ENCODE results near the gene SCN2B. TPM values are rescaled to one million over a fixed set of nuclear protein-coding genes. Genes with fewer than 3 reads are reported as not detected.
A peak's percentile ranks its signal among the peaks of the same experiment; 100 is the strongest.

Gene SCN2B
- total and polyA plus RNA-seq, 2 of the 13 experiments (the other 11 are each of a cell fraction or from before 2014, with no cell fraction given): 0.01 to 0.02 TPM

- TF ChIP-seq RORA (CRISPR knock-in tag; IDR thresholded peaks at IDR 0.05): no peak
- peak; percentile 67 for TF ChIP-seq HNF4A (CRISPR knock-in tag; IDR thresholded peaks at IDR 0.05)
- TF ChIP-seq ARNT2 (CRISPR knock-in tag; IDR thresholded peaks at IDR 0.05; ENCODE audit: low read depth): no peak
- no peak for TF ChIP-seq HOXD1 (CRISPR knock-in tag; IDR thresholded peaks at IDR 0.05)
- TF ChIP-seq, protein P1, sequence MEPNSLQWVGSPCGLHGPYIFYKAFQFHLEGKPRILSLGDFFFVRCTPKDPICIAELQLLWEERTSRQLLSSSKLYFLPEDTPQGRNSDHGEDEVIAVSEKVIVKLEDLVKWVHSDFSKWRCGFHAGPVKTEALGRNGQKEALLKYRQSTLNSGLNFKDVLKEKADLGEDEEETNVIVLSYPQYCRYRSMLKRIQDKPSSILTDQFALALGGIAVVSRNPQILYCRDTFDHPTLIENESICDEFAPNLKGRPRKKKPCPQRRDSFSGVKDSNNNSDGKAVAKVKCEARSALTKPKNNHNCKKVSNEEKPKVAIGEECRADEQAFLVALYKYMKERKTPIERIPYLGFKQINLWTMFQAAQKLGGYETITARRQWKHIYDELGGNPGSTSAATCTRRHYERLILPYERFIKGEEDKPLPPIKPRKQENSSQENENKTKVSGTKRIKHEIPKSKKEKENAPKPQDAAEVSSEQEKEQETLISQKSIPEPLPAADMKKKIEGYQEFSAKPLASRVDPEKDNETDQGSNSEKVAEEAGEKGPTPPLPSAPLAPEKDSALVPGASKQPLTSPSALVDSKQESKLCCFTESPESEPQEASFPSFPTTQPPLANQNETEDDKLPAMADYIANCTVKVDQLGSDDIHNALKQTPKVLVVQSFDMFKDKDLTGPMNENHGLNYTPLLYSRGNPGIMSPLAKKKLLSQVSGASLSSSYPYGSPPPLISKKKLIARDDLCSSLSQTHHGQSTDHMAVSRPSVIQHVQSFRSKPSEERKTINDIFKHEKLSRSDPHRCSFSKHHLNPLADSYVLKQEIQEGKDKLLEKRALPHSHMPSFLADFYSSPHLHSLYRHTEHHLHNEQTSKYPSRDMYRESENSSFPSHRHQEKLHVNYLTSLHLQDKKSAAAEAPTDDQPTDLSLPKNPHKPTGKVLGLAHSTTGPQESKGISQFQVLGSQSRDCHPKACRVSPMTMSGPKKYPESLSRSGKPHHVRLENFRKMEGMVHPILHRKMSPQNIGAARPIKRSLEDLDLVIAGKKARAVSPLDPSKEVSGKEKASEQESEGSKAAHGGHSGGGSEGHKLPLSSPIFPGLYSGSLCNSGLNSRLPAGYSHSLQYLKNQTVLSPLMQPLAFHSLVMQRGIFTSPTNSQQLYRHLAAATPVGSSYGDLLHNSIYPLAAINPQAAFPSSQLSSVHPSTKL (CRISPR knock-in tag; IDR thresholded peaks at IDR 0.05): peak; percentile 50; the same call in 1 of the 2 replicates
- no peak for TF ChIP-seq CHD4 (IDR thresholded peaks at IDR 0.05; ENCODE audit: borderline replicate concordance, low read length)
- no peak for TF ChIP-seq TAF1 (CRISPR knock-in tag; IDR thresholded peaks at IDR 0.05)
- TF ChIP-seq, protein P2, sequence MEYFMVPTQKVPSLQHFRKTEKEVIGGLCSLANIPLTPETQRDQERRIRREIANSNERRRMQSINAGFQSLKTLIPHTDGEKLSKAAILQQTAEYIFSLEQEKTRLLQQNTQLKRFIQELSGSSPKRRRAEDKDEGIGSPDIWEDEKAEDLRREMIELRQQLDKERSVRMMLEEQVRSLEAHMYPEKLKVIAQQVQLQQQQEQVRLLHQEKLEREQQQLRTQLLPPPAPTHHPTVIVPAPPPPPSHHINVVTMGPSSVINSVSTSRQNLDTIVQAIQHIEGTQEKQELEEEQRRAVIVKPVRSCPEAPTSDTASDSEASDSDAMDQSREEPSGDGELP (IDR thresholded peaks at IDR 0.05; ENCODE audit: borderline replicate concordance, low read depth): peak; percentile 18; the same call in 1 of the 2 replicates
- TF ChIP-seq FOSL1 (CRISPR knock-in tag; IDR thresholded peaks at IDR 0.05; ENCODE audit: borderline replicate concordance): peak; percentile 25; the same call in 1 of the 2 replicates
These were observed 37.3 kb upstream of the SCN2B start (continued) for GRCh38 chr11:118213781-118214180.

- WGBS (ENCODE audit: low lambda C conversion rate): 83% methylated on average over 4 of the region's 4 CpGs
- no peak overlapping the region for H3K4me3 ChIP-seq (replicated peaks in 1 of 3; ENCODE audit: insufficient read depth in 1 of 3, low read depth in 2 of 3, low read length in 3 of 3)
- H3K36me3 ChIP-seq (replicated peaks in 1 of 2; ENCODE audit: control insufficient read depth in 1 of 2, insufficient read depth in 2 of 2, low read length in 2 of 2): no peaks in the 10 kb centered on the region
- no TSS peak for BruUV-seq (replicated peaks)
- H3K9ac ChIP-seq (ENCODE audit: insufficient read depth, low read depth, low read length): peak overlapping the region; percentile 59
- H3K27ac ChIP-seq (ENCODE audit: extremely low read length, insufficient read depth, low read length): peak overlapping the region; percentile 95
- no peaks in the 10 kb centered on the region for H3K27me3 ChIP-seq (ENCODE audit: control insufficient read depth in 1 of 2, insufficient read depth in 2 of 2, low read length in 2 of 2)
- peak overlapping the region; percentile 45 for H3K4me2 ChIP-seq (ENCODE audit: low read depth, low read length)
- CTCF ChIA-PET (ENCODE audit: low intra/inter-chr PET ratio, low total read pairs): no interaction called here
- in situ Hi-C loops (cut with HindIII; ENCODE audit: extremely low pct_ligation_motif_present, low pct_unique_long_range_greater_than_20kb) (no loop called here), intact Hi-C loops (cut with micrococcal nuclease; ENCODE audit: unreplicated experiment) (no loop called here)
- TF ChIP-seq EEA1 (CRISPR knock-in tag; IDR thresholded peaks at IDR 0.05; ENCODE audit: borderline replicate concordance): no peak
- TF ChIP-seq, protein P3, sequence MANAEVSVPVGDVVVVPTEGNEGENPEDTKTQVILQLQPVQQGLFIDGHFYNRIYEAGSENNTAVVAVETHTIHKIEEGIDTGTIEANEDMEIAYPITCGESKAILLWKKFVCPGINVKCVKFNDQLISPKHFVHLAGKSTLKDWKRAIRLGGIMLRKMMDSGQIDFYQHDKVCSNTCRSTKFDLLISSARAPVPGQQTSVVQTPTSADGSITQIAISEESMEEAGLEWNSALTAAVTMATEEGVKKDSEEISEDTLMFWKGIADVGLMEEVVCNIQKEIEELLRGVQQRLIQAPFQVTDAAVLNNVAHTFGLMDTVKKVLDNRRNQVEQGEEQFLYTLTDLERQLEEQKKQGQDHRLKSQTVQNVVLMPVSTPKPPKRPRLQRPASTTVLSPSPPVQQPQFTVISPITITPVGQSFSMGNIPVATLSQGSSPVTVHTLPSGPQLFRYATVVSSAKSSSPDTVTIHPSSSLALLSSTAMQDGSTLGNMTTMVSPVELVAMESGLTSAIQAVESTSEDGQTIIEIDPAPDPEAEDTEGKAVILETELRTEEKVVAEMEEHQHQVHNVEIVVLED (CRISPR knock-in tag; IDR thresholded peaks at IDR 0.05; ENCODE audit: borderline replicate concordance): no peak
- TF ChIP-seq ZNF557 (CRISPR knock-in tag; IDR thresholded peaks at IDR 0.05): no peak
- no peak for TF ChIP-seq RARG (CRISPR knock-in tag; IDR thresholded peaks at IDR 0.05; ENCODE audit: low read depth)
- no peak for TF ChIP-seq ZNF292 (CRISPR knock-in tag; IDR thresholded peaks at IDR 0.05; ENCODE audit: borderline replicate concordance, low read depth)
- no peak for TF ChIP-seq ZNF550 (CRISPR knock-in tag; IDR thresholded peaks at IDR 0.05; ENCODE audit: borderline replicate concordance)
- no peaks in the 10 kb centered on the region for H3K79me2 ChIP-seq (ENCODE audit: insufficient read depth, low read length)
- no peaks in the 10 kb centered on the region for H3K9me3 ChIP-seq (ENCODE audit: low read length)
- H4K20me1 ChIP-seq (ENCODE audit: insufficient read depth, low read length): no peaks in the 10 kb centered on the region
- H3K4me1 ChIP-seq (ENCODE audit: insufficient read depth, low read length): peaks cover 69% of the 10 kb centered on the region
- ATAC-seq: no peak
- H2AFZ ChIP-seq (ENCODE audit: low read length): no peak overlapping the region
- no peak for DNase-seq (ENCODE audit: low spot score)
- POLR2A ChIA-PET: interaction anchor here (1.1 to 4.1 kb wide), 5 partner anchors 11 to 51 kb away, joined by 3 to 49 read pairs (median 19); partner anchors contain the start of genes MPZL2 and MPZL3
- no peak for FAIRE-seq
These were observed 36.8 kb upstream of the SCN2B start for GRCh38 chr11:118213201-118213600.
